Head of caudate nucleus (tissue), 42 donors: ENCODE data around the gene MSH5.
A peak's percentile ranks its signal among the peaks of the same experiment; 100 is the strongest.

ENCODE experiments used
- DNase-seq, 42 donors: peaks; one replicate each; pipeline versions ENCODE4 v3.0.0 to v3.0.0-alpha.2; 2020 to 2021; ENCODE audit warnings: mixed read lengths in 7 of 42
- intact Hi-C: fragments of 100-400 bp; cut with DNase I; formaldehyde crosslinking; loops from one replicate; pipeline ENCODE4 v1.15.0; 2022

Gene MSH5

DNA sequence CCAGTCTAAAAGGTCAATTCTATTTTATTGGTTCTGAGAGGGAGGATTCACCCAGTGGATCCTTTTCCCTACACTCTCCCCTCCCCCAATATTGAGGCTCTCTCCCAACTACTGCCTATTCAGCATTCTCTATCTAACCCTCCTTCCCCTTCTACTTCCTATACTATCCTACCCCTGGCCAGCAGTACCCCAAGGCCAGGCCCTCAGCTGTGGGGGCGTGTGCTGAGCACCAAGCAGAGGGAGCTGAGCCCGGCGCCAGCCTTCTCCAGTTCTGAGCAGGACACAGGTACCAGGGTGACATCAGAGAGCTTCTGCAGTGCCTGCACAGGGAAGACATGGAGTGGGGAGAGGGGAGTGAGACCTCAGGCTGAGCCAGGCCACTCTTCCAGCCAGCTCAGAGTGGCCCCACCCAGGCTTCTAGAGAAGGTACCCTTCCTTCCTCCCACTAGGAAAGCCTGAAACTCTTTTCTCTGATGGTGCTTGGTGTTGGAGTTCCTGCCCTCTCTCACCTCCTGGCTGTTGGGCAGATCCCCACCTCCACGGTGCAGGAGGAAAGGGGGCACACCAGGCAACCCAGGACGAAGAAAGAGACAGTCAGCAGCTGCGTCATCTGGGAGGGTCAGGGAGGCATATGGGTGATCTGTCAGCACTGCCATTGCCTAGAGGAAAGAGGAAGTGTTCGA is 12.6 kb upstream of the MSH5 start:
- intact Hi-C loops = no loop called here
- DNase-seq = peak in 5 of 42 donors; percentile 22 to 56 (median 37)

DNA sequence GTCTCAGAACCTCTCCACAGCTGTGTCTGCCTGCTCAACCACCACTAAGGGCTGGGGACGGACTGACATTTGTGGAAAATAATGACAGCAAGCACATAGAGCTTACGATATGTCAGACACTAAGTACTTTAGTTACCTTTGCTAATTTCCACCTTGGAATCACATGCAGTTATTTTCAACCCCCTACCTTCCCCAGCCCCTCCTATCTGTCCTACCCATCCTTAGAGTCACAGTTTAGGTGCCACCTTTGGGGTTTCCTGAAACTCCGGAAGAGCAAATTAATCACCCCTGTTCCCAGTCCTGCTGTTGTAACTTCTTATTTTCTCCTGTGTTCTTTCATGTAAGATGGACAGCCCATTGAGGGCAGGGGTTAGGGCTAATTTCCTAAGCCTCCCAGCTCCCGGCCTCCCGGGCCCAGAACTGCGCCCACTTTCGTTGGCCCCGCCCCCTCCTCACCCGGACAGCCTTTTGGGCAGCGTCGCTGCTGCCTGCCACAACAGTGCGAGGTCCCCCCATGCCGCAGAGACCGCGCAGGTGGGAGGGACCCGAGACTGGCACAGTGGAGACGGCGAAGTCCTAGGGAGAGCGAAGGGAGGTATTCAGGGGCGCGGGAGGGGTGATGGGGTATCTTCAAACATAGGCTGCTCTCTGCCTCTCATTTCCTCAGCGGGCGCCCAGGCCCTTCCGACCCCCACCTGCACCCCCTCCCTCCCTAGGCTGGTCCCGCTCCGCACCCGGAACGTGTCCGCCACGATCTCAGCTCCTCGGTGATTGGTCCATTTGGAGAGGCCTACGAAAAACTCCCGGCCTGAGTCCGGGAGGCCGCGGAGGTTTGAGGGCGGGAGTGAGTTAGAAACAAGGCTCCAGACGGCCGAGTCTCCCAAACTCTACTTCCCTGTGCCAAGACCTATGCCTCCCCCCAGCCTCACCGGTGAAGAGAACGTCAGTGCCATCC is 11.8 kb upstream of the MSH5 start:
- intact Hi-C loops = no loop called here
- no peak for DNase-seq

DNA sequence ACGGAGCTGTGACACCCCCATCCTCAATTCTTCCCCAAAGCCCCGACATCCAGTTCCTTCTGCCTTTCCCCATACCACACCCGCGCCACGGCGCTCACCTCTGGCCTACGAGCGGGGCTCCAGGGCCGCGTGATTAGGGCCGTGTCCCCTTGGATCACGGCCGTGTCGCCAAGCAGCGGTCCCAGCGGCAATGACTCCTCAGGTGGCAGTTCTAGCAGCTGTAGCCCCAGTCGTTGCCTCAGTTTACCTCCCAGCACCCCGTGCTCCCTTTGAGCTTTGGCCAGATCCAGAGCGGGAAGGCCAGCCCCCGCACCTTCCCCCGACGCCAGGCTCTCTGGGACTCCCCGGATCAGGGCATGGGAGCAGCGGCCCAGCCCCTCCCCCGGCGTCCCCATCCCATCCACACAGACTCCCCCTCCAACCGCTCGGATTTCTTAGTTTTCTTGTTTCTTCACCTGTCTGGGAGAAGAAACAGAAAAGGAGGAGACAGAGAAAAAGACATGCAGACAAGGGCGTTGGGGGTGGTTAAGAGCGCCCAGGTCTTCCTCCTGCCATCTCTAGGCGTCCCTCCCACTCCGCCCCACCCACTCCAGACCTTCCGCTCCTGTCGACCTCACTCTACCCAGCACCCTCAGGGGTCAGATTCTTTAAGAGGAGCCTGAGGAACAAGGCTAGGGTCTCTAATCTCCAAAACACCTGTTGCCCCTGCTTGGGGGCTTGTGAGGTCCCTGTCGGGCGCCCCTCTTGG is 10.9 kb upstream of the MSH5 start, which contains the start of gene DDAH2:
DDAH2 (minus strand) TSS at position 533 of the 748 bp plus-strand sequence; CDS start at position 395, 138 bp downstream.
- intact Hi-C loops = no loop called here
- DNase-seq = peak in 1 of 42 donors; percentile 36

DNA sequence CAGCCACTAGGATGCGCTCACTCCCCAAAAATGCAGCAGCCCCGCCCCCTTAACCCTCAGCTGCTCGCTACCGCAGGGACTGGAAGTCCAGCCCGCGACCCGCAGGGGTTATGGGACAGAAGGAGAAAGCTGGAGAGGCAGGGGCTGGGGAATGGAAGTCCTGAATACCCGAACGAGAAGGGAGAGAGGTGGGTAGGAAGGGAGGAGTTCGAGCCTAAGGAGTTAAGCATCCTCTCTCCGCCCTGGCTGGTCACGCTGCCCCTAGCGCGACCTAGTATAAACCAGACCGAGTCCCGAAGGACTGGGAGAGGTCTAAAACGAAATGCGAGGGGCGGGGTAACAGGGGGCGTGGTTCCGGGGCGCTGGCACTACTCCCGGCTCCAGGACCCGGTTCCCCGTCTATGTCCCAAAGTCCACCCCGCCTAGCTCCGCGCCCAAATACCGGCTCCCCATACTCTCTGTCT is 10.3 kb upstream of the MSH5 start:
- intact Hi-C loops = no loop called here
- peak; percentile 58 to 89 (median 79) for DNase-seq

DNA sequence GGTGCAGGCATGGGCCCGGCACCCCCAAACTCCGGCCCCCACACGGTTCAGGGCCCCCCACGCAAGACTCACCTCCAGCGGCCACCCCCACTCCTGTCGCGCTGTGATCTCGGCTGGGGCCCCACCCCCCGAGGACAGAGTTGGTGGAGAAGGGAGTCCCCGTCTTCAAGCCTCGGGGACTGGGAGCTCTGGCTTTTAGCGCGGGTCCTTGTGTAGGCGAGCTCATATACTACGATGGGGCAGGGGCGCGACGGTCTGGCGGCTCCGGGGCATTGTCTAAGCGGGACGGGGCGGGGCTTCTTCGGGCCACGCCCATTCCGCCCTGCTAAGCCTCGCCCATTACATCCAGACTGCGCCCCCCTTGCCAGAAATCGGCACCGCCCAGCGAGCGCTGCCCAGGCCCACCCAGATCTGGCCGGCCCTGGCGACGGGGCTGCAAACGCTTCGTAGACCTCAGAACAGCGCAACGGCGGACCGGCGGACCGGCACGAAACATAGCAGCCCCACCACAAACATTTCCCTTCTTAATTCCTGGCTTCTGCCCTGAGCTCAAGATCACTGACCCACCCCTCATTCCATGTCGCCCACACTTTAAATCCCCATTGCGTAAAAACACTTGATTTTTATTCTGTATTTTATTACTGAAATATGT is 9.7 kb upstream of the MSH5 start:
- peak; percentile 54 to 87 (median 74) for DNase-seq
- intact Hi-C loops = no loop called here

DNA sequence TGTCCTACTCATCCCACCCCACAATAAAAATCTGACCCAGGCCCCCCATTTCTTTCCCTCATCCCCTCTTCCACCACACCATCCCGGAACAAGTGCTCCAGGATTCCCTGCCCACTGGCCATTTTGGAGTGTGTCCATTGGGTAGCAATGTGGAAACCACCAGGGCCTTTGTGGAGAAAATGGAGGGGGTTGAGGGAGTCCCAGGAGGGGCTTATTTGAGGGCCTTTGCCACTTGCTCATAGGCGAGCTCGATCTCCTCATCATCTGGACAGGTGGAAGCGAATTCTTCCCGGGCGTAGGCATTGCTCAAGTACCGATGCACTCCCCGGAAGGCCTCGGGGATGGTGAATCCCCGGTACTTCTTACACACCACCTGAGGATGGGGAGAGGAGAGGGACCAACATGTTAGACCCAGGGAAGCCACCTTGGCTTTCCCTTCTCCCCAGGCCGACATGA is 9.1 kb upstream of the MSH5 start:
- DNase-seq = no peak
- intact Hi-C loops = no loop called here

DNA sequence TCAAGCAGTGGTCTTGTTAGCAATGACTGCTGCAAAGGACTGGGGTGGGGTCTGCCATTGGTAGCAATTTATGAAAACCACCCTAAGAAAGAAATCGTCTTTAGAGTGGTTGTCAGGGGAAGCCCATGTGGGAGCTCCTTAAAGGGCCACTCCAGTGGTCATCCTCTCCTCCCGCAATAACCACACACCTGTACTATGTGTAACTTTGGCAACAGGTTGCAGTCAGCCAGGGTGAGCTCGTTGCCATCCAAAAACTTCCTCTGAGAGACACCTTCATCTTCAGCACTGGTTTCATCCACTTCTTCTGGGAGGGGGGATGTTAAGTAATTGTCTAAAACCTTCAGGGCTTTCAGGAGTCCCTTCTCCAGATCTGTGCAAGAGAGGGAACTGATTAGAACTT is 7.8 kb upstream of the MSH5 start:
- intact Hi-C loops = no loop called here
- no peak for DNase-seq

DNA sequence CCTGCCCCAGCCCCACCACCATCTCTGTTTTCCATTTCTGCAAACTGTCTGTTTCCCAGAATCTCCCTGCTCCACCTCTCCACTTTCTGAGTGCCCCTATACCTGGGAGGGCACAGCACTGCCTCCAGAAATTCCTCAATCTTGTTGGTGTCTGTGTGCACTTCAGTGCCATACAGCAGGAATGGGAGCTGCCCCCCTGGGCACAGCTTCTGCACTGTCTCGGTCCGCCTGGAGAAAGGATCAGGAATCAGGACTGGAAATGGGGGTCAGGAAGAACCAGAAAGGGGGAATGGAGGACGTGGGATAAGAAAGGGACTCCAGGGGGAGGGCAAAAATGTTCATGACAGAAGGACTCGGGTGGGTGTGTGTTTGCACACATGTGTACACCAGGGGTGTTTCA is 6.1 kb upstream of the MSH5 start:
- no peak for DNase-seq
- intact Hi-C loops = no loop called here

DNA sequence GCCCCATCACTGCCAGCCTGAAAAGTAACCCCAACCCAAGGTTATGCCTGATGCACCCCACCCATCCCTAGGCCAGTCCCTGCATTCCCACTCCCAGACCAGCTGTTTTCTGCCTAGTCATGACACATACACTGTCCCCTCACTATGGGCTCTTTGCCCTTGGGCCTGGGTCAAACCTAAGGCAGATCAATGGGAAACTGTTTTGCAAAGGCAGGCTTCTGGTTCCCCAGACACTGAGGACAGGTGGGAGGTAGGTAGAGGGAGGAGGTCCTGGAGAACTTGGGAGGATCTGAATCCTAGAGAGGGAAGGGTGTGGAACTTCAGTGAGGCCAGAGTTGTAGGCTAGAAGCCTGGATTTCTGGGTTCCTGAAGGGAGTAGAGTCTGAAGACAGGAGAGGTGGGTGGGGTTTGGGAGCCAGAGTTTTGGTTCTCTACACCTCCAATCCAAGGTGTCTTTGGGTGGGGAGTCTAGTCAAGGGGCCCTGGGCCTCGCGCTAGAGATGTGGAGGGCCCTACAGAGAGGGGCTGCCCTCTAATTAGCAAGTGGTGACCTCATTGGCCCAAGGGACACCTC is 5.5 kb upstream of the MSH5 start:
- intact Hi-C loops = no loop called here
- DNase-seq = no peak

DNA sequence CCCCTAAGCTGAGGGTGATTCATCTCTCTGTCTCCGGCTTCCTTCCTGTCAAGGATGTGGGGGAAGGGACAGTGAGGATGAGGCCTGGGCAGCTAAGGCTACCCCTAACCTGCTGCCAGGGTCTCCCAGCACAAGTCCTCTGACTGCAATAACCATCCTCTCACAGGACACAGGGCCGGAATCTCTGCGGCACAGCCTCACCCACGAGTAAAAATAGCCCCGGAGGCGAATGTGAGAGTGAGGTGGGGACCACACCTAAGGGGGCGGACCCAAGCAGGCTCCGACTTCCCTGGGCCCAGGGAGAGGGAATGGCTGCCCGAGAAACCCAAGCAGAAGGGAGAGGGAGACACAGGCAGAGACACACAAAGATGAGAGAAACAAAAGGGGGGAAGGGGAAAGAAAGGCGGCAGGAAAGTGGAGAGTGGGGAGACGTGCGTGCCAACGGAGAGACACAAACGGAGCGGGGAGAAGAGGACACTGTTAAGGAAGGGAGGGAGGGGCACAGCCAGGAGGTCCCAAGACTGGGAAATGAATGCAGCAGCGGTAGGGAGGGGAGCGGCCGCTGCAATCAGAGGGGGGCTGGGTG is 4.9 kb upstream of the MSH5 start:
- DNase-seq = peak in 4 of 42 donors; percentile 27 to 56 (median 39)
- intact Hi-C loops = loop anchor here (5.0 kb wide), 1 partner anchor 62 kb away; the partner anchor contains the start of gene VARS1

DNA sequence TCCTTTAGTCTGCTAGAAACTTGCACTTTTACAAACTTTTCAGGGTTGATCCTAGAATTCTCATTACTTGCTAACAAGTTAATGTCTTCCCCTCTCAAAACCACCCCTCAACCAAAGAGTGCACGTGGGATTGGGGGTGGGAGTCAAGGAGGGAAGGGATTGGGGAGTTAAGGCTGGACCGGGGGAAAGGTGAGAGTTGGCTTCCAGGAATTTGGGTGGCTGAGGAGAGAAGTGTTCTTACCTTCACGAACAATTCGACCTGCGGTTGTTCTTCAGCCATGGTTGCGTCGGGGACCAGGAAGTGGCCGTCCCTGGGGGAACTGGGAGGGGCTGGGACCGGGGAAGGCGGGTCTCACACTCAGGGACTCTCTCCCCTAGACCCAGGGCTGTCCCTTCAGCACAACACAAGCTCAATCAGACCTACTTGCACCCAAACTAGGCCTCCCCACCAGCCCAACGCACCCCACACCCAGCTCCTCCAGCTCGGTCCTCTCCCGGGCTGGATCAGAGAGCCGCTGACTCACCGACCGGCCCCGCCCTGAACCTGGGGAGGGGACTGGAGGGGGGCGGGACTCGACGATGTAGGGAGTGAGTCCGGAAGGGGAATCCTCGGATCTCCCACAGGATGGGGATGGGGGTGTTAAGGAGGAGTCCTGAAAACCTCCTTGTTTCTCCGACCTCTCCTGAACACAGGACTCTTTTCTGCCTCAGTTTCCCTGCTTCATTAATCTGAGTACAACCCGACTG is 3.6 kb upstream of the MSH5 start, which contains the start of gene CLIC1:
CLIC1 (minus strand) TSS at position 510 of the 747 bp plus-strand sequence; CDS start at position 280, 230 bp downstream.
- intact Hi-C loops = loop anchor here (5.0 kb wide), 1 partner anchor 61 kb away; the partner anchor contains the start of gene VARS1
- peak in 20 of 42 donors; percentile 20 to 64 (median 40) for DNase-seq

DNA sequence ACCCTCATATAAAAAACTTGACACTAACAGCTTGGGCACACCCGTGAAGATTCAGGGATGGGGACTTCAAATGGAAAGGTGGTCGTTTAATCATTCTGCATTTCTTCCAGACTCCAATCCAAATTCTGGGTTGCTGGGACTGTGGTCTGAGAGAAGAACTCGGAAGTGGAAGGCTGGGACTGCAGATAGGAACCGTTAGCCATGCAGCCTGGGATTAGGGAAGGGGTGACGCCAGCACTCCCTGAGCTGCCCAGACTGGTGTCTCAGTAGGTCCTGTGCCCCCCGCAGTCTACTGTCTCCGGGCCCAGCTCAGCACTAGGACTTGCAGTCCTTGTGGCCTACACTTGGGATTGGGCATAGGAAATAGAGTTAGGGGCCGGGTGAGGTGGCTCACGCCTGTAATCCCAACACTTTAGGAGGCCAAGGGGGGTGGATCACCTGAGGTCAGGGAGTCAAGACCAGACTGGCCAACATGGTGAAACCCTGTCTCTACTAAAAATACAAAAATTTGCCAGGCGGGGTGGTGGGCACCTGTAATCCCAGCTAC is 3.0 kb upstream of the MSH5 start:
- DNase-seq = no peak
- intact Hi-C loops = loop anchor here (5.0 kb wide), 1 partner anchor 60 kb away; the partner anchor contains the start of gene VARS1

DNA sequence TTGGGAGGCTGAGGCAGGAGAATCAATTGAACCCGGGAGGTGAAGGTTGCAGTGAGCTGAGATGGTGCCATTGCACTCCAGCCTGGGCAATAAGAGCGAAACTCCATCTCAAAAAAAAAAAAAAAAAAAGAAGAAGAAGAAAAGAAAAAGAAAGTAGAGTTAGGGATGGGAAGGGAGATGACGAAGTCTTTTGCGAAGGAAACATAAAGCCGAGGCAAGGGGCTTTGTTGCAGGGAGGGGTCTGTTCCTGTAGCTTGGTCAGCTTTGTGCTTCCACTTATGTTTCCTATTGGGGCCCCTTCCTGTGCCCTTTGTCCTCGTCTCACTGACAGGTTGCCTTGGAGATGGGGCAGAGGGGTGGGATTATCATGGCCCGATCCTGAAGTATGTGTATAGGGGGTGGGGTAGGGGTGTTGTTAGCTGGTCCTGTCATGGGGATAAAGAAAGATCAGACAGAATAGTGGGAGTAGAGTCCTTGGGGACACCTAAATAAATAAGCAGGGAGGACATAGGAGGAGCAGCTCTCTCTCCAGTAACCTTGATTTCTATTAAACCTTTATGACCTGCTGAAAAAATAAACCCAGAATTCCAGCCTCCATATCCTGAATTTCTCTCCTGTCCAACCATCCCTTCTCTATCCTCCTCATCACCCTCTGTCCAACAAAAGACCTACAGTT is 2.4 kb upstream of the MSH5 start:
- no peak for DNase-seq
- intact Hi-C loops = loop anchor here (5.0 kb wide), 1 partner anchor 60 kb away; the partner anchor contains the start of gene VARS1

DNA sequence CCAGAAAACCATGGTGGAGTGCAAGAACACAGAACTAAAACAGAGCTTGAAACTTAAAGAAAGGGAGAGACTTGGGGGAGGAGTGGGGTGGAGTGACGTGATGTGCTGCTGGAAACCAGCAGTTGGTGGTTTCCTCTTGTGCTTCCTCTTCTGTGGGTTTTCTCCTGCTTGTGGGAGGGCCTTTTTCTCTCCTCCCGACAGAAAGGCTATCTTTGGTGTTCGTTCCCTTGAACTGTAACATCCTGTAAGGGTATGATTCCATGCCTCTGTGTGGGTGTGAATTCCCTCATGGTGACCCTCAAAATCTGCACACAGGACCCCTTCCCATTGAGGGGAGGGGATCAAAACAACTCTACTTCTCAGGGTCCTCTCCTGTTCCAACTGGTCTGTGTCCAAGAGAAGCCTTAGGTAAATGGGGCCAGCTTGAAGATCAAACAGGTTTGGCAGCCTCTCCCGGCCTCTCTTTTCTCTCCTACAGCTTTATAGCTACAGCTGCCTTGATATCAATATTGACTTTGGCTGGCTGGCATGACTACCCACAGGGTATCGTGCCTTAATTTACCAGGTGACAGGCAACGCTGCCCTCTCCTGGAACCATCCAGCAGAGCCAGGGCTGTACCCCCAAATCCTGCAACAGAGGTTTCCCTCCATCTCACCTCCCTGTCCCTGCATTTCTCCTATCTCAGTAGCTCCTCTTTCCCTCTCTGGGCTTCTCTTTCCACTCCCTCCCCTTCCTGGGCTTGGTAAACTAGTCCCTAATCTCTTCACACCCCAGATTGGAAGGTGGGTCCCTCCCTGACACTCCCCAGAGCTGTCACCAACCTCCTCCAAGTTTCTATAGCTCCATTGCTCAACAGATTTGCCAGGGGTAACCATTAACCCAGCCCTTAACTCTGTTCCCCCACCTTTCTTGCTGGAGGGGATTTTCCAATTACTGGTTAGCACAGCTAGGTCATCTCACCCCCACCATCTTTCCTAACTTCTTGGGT is 1.5 kb upstream of the MSH5 start:
- peak in 16 of 42 donors; percentile 29 to 62 (median 38) for DNase-seq
- intact Hi-C loops = loop anchor here (5.0 kb wide), 1 partner anchor 59 kb away; the partner anchor contains the start of gene VARS1
